ENCODE data around the gene EIF4EBP2.
A peak's percentile ranks its signal among the peaks of the same experiment; 100 is the strongest.

EIF4EBP2 gene

GRCh38 chr10:70404036-70404786 lies at the start of gene EIF4EBP2:
Gene EIF4EBP2 (plus strand): TSS chr10:70404145. CDS start chr10:70404402, 257 bp downstream.
- DNase-seq = peak; percentile 100

GRCh38 chr10:70354556-70354955 lies 49.4 kb upstream of the EIF4EBP2 start:
- DNase-seq = no peak

GRCh38 chr10:70355051-70356021 lies 48.6 kb upstream of the EIF4EBP2 start:
- DNase-seq = peak in 1 of 2 donors; percentile 24

GRCh38 chr10:70357565-70357964 lies 46.4 kb upstream of the EIF4EBP2 start:
- DNase-seq = no peak

- no peak for DNase-seq
Measured at GRCh38 chr10:70358446-70358845, 45.5 kb upstream of the EIF4EBP2 start.

- no peak for DNase-seq
Measured at GRCh38 chr10:70359017-70359550, 44.9 kb upstream of the EIF4EBP2 start.

GRCh38 chr10:70360215-70360614 lies 43.7 kb upstream of the EIF4EBP2 start:
- DNase-seq = no peak

- DNase-seq = no peak
Measured at GRCh38 chr10:70362328-70362727, 41.6 kb upstream of the EIF4EBP2 start.

GRCh38 chr10:70363292-70363691 lies 40.7 kb upstream of the EIF4EBP2 start:
- DNase-seq = no peak

- DNase-seq = peak; percentile 85 to 87
Measured at GRCh38 chr10:70363971-70364771, 39.8 kb upstream of the EIF4EBP2 start.

- DNase-seq = no peak
Measured at GRCh38 chr10:70364772-70365091, 39.2 kb upstream of the EIF4EBP2 start.

GRCh38 chr10:70367195-70367796 lies 36.6 kb upstream of the EIF4EBP2 start:
- no peak for DNase-seq

GRCh38 chr10:70368774-70369482 lies 35.0 kb upstream of the EIF4EBP2 start:
- DNase-seq = no peak

- no peak for DNase-seq
Measured at GRCh38 chr10:70369498-70370018, 34.4 kb upstream of the EIF4EBP2 start.

GRCh38 chr10:70370766-70371165 lies 33.2 kb upstream of the EIF4EBP2 start:
- DNase-seq = no peak

GRCh38 chr10:70371846-70372245 lies 32.1 kb upstream of the EIF4EBP2 start:
- no peak for DNase-seq

GRCh38 chr10:70374775-70375614 lies 28.9 kb upstream of the EIF4EBP2 start:
- no peak for DNase-seq

- no peak for DNase-seq
Measured at GRCh38 chr10:70376436-70377378, 27.2 kb upstream of the EIF4EBP2 start.

GRCh38 chr10:70378122-70378521 lies 25.8 kb upstream of the EIF4EBP2 start:
- no peak for DNase-seq

All from stimulated activated CD4-positive, alpha-beta T cell treated with anti-CD3 and anti-CD28 coated beads, Interleukin-2, amount 100 ng/mL, for 24 hours (primary cell).